Right lobe of liver (tissue), 6 donors: ENCODE measurements around the gene LGI4. TPM values are rescaled to one million over a fixed set of nuclear protein-coding genes. Genes with fewer than 3 reads are reported as not detected.

Source experiments
- ATAC-seq, 4 donors: fragments of 200-7000 bp; cut with Tn5 transposase; one replicate each; pipeline ENCODE4 v1.9.1; 2020; ENCODE audit warnings: mild to moderate bottlenecking in 4 of 4, moderate library complexity in 4 of 4
- DNase-seq, 3 donors: peaks; one replicate each; pipeline ENCODE4 v3.0.0-alpha.2; 2020
- H3K27ac ChIP-seq, 3 donors: fragments of 200-600 bp; one replicate each; pipeline ENCODE4 v1.8.0; 2022
- H3K27me3 ChIP-seq, 2 donors: fragments of 200-600 bp; one replicate each; pipeline ENCODE4 v1.8.0; 2022
- H3K36me3 ChIP-seq, 4 donors: fragments of 200-600 bp; sonication (generic) in 1 of 4; one replicate each; pipeline versions ENCODE4 v1.5.1 to v1.8.0; 2017 to 2022; ENCODE audit warnings: control low read depth in 1 of 4
- H3K4me1 ChIP-seq, 4 donors: fragments of 200-600 bp; sonication (generic) in 1 of 4; one replicate each; pipeline versions ENCODE4 v1.5.1 to v1.8.0; 2017 to 2022; ENCODE audit warnings: control low read depth in 1 of 4
- H3K4me3 ChIP-seq, 3 donors: fragments of 200-600 bp; one replicate each; pipeline ENCODE4 v1.8.0; 2022
- H3K9me3 ChIP-seq, 4 donors: fragments of 200-600 bp; sonication (generic) in 1 of 4; one replicate each; pipeline versions ENCODE4 v1.5.1 to v1.8.0; 2017 to 2022; ENCODE audit warnings: control low read depth in 1 of 4
- POLR2A ChIP-seq: fragments of 450-650 bp; IDR thresholded peaks from one replicate; pipeline ENCODE4 v1.6.1; 2017; ENCODE audit warnings: antibody characterized with exemption, mild to moderate bottlenecking
- WGBS: methylation state at CpG from one replicate; pipeline ENCODE4 v1.1.6; 2018; ENCODE audit warnings: low coverage, low lambda C conversion rate; ENCODE audit not compliant: insufficient coverage; ENCODE audit errors: missing lambda C conversion rate; 5-methylcytosine and 5-hydroxymethylcytosine counted together
- intact Hi-C, 2 donors: fragments of 100-400 bp; cut with DNase I; formaldehyde crosslinking; loops; one replicate each; pipeline versions ENCODE4 v1.11.2 to v1.14.1; 2022
- long read RNA-seq: library from polyadenylated mRNA; unstranded; transcript quantifications from one replicate; pipeline ENCODE4 v2.0.0, GENCODE V29; 2019
- total RNA-seq, 6 experiments: library from RNA; depleted of rRNA in 2 of 6; stranded (reverse); fragments of >200 nt in 2 of 6; fragmentation: NEBNext Ultra II Directional in 3 of 6; extraction: Animal tissue kit (Norgen Biotek cat#: 25700) in 3 of 6; gene quantifications; one replicate each; pipeline versions ENCODE4 v1.1.0 to v1.2.4, GENCODE V29; 2016 to 2023
- TF ChIP-seq, protein P1 (sequence below), 4 donors: fragments of 200-600 bp in 3 of 4; fragments of 450-650 bp in 1 of 4; IDR thresholded peaks; one replicate each; pipeline versions ENCODE4 v1.5.1 to v1.8.0; 2016 to 2022; ENCODE audit warnings: antibody characterized with exemption in 4 of 4, mild to moderate bottlenecking in 2 of 4
- donor health status: DM: no; HTN: yes; CAD: no.
- donor health status: DM: no; HTN: no; CAD: no.
- donor health status: DM: no; HTN: no; CAD: no.
- donor health status: DM: no; HTN: yes; CAD: no.
- donor health status: DM: no; HTN: yes; CAD: no.

Gene LGI4
- 1 to 10 TPM in 5 of 6 experiments, under 1 TPM in 1; 0.99 to 2.0 (median 1.5) TPM for total RNA-seq
- long read RNA-seq, result 0 reads

DNA sequence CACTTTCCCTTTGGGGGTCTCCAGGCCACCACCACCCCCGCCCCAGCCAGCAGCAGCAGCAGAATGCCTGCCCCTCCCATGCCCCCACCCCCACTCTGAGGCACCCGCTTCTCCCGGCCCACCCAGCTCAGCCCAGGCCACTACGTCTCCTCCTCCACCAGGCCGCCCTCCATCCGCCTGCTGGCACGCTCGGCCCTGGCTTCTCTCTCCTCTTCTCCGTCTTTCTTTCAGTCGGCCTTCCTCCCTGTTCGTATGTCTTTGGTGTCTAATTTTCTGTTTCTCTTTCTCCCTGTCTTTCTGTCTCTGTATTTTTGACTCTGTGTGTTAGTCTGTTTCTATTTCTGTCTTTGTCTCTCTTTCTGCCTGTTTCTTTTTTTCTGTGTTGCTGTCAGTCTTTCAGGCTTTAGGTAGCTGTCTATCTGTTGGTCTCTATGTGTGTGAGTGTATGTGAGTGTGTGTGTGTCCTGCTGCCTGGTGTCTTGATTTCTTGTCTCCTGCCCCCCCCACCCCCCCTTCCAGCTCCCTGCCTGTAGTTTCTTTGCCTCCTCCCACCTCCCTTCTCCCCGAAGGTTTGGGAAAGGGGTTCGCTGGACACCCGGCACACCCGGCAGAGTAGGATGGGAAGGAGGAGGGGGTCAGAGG is at the start of gene LGI4:
Gene LGI4 (minus strand): TSS at position 459 of the 642 bp plus-strand sequence. CDS start 379 bp downstream, at position 80.
- no peak within 1 kb of the TSS for H3K4me3 ChIP-seq
- no peak for DNase-seq
- no peaks in the 10 kb centered on the region for H3K27me3 ChIP-seq
- intact Hi-C loops, result loop anchor here in 1 of 2 donors (5.0 kb wide), 1 partner anchor 92 kb away; the partner anchor contains the start of gene HPN
- peak within 1 kb of the TSS; percentile 7 to 97 (median 36) for H3K27ac ChIP-seq
- H3K9me3 ChIP-seq, result no peaks in the 10 kb centered on the region
- TF ChIP-seq, protein P1, sequence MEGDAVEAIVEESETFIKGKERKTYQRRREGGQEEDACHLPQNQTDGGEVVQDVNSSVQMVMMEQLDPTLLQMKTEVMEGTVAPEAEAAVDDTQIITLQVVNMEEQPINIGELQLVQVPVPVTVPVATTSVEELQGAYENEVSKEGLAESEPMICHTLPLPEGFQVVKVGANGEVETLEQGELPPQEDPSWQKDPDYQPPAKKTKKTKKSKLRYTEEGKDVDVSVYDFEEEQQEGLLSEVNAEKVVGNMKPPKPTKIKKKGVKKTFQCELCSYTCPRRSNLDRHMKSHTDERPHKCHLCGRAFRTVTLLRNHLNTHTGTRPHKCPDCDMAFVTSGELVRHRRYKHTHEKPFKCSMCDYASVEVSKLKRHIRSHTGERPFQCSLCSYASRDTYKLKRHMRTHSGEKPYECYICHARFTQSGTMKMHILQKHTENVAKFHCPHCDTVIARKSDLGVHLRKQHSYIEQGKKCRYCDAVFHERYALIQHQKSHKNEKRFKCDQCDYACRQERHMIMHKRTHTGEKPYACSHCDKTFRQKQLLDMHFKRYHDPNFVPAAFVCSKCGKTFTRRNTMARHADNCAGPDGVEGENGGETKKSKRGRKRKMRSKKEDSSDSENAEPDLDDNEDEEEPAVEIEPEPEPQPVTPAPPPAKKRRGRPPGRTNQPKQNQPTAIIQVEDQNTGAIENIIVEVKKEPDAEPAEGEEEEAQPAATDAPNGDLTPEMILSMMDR (IDR thresholded peaks at IDR 0.05), result no peak
- TF ChIP-seq POLR2A, result no peak
- H3K36me3 ChIP-seq, result no peaks in the 10 kb centered on the region
- 55% methylated on average over 8 of the region's 15 CpGs for WGBS
- peaks cover 0 to 37% (median 9%) of the 10 kb centered on the region in 4 donors for H3K4me1 ChIP-seq
- ATAC-seq, result no peak

DNA sequence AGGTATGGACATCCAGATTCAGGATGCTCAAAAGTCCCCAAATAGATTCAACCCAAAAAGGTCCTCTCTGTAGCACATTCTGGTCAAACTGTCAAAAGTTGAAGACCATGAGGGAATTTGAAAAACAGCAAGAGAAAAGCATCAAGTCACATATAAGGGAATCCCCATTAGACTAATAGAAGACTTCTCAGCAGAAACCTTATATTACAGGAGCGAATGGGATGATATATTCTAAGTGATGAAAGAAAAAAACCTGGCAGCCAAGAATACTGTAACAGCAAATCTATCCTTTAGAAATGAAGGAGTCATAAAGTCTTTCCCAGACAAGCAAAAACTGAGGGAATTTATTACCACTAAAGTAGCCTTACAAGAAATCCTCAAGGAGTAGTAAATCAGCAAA is 49.4 kb upstream of the LGI4 start:
- Histone ChIP-seq H3K4me3 (no peak overlapping the region), H3K27me3 (no peaks in the 10 kb centered on the region), H3K36me3 (no peaks in the 10 kb centered on the region), H3K9me3 (no peaks in the 10 kb centered on the region), H3K27ac (no peak overlapping the region), H3K4me1 (no peaks in the 10 kb centered on the region)
- TF ChIP-seq, protein P1 (IDR thresholded peaks at IDR 0.05), result no peak
- no peak for TF ChIP-seq POLR2A
- ATAC-seq (no peak), DNase-seq (no peak)
- 93% methylated on average over 1 of the region's 1 CpG for WGBS
- intact Hi-C loops, result no loop called here

DNA sequence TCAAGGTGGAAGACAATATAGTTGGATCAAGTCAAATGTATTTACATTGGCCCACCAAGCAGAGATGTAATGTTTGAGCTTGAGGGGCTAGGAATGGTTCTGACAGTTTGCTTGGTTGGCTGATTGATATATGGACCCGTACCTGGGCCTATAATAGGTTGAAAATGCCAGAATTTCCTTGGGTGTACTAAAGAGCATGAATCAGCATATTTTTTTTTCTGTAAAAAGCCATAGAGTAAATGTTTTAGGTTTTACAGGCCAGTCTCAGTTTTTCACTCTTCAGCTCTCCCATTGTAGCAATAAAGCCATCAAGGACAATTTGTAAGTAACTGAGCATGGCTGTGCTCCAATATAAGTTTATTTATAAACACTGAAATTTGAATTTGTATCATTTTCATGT is 46.5 kb upstream of the LGI4 start:
- no peak for TF ChIP-seq POLR2A
- TF ChIP-seq, protein P1 (IDR thresholded peaks at IDR 0.05), result no peak
- ATAC-seq (no peak), DNase-seq (no peak)
- no peak overlapping the region for H3K27ac ChIP-seq
- H3K27me3 ChIP-seq, result no peaks in the 10 kb centered on the region
- no peaks in the 10 kb centered on the region for H3K9me3 ChIP-seq
- no peaks in the 10 kb centered on the region for H3K4me1 ChIP-seq
- intact Hi-C loops, result no loop called here
- 86% methylated on average over 1 of the region's 1 CpG for WGBS
- no peak overlapping the region for H3K4me3 ChIP-seq
- no peaks in the 10 kb centered on the region for H3K36me3 ChIP-seq

DNA sequence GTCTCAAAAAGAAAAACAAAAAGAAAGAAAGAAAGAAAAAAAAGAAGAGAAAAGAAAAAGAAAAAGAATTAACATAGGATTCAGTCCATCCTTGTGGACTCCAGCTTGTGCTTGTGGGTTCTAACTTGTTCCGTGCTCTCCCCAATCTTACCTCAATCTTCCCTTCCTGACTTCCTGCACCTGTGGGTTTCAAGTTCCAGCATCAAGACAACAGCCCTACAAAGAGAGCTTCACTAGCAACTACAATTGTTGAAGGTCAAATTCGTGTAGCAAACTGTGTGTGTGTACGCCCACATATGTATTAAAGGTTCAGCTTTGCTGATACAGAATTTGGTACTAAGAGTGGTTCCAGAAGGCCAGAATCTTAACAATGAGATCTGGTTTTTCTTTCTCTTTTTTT is 45.0 kb upstream of the LGI4 start:
- intact Hi-C loops, result no loop called here
- Histone ChIP-seq H3K27ac (no peak overlapping the region), H3K4me1 (no peaks in the 10 kb centered on the region), H3K9me3 (no peaks in the 10 kb centered on the region), H3K36me3 (no peaks in the 10 kb centered on the region), H3K27me3 (no peaks in the 10 kb centered on the region), H3K4me3 (no peak overlapping the region)
- WGBS, result 68% methylated on average over 3 of the region's 3 CpGs
- TF ChIP-seq, protein P1 (IDR thresholded peaks at IDR 0.05), result no peak
- no peak for TF ChIP-seq POLR2A
- ATAC-seq (no peak), DNase-seq (no peak)
